Stomach (tissue), 4 donors: ENCODE results near the gene CCM2L.

Source experiments
- CTCF ChIP-seq, 7 experiments: fragments of 450-650 bp in 4 of 7; fragments of 200-600 bp in 3 of 7; sonication (generic) in 3 of 7; IDR thresholded peaks; one replicate each; pipeline ENCODE4 v1.5.1; 2016 to 2019; ENCODE audit warnings: antibody characterized with exemption in 7 of 7, control low read depth in 2 of 7, mild to moderate bottlenecking in 1 of 7
- EP300 ChIP-seq: sonication (generic); formaldehyde crosslinking; IDR thresholded peaks from one replicate; pipeline ENCODE4 v1.6.1; 2017; ENCODE audit warnings: antibody characterized with exemption
- POLR2A ChIP-seq, 4 donors: fragments of 450-650 bp; IDR thresholded peaks; one replicate each; pipeline ENCODE4 v1.6.1; 2016; ENCODE audit warnings: antibody characterized with exemption in 4 of 4, control low read depth in 2 of 4, mild to moderate bottlenecking in 1 of 4, moderate library complexity in 1 of 4
- POLR2AphosphoS5 ChIP-seq, 3 donors: sonication (generic); formaldehyde crosslinking; IDR thresholded peaks; one replicate each; pipeline ENCODE4 v1.6.1; 2016; ENCODE audit warnings: antibody characterized with exemption in 3 of 3

GRCh38 chr20:31989030-31989645 lies 21.1 kb upstream of the CCM2L start:
- no peak for TF ChIP-seq CTCF (IDR thresholded peaks at IDR 0.05)
- TF ChIP-seq POLR2A (IDR thresholded peaks at IDR 0.05), result no peak
- no peak for TF ChIP-seq EP300
- TF ChIP-seq POLR2AphosphoS5 (IDR thresholded peaks at IDR 0.05), result no peak
